GM21515 (cell line): ENCODE data around the gene LENG1.

Source experiments
- ATAC-seq: cut with Tn5 transposase; IDR thresholded peaks from one replicate; pipeline ENCODE4 v1.9.1; 2021; ENCODE audit not compliant: unreplicated experiment

LENG1 gene

GRCh38 chr19:54165222-54165621 is 5.7 kb upstream of the LENG1 start:
- no peak for ATAC-seq

GRCh38 chr19:54164369-54165068 is 5.0 kb upstream of the LENG1 start:
- no peak for ATAC-seq

- no peak for ATAC-seq
Observed at GRCh38 chr19:54162884-54163283, 3.4 kb upstream of the LENG1 start.

GRCh38 chr19:54162241-54162805 is 2.8 kb upstream of the LENG1 start:
- no peak for ATAC-seq

- ATAC-seq, result no peak
Observed at GRCh38 chr19:54160854-54161253, 1.3 kb upstream of the LENG1 start.

- ATAC-seq, result peak; percentile 7
Observed at GRCh38 chr19:54160182-54160811, 776 bp upstream of the LENG1 start.

- ATAC-seq, result no peak
Observed at GRCh38 chr19:54158812-54159351, 639 bp downstream of the LENG1 start.

GRCh38 chr19:54156953-54157352 is 2.6 kb downstream of the LENG1 start:
- ATAC-seq, result no peak

GRCh38 chr19:54156490-54156889 is 3.0 kb downstream of the LENG1 start:
- no peak for ATAC-seq

- ATAC-seq, result no peak
Observed at GRCh38 chr19:54155694-54156093, 3.8 kb downstream of the LENG1 start.

GRCh38 chr19:54154603-54155345 is 4.7 kb downstream of the LENG1 start:
- ATAC-seq, result no peak

GRCh38 chr19:54153731-54154326 is 5.7 kb downstream of the LENG1 start:
- ATAC-seq, result no peak

- no peak for ATAC-seq
Observed at GRCh38 chr19:54152878-54153524, 6.5 kb downstream of the LENG1 start.

GRCh38 chr19:54152267-54152666 is 7.3 kb downstream of the LENG1 start:
- no peak for ATAC-seq

- no peak for ATAC-seq
Observed at GRCh38 chr19:54151362-54152035, 8.0 kb downstream of the LENG1 start.

- ATAC-seq, result no peak
Observed at GRCh38 chr19:54149021-54149812, 10.3 kb downstream of the LENG1 start.

GRCh38 chr19:54148158-54148557 is 11.4 kb downstream of the LENG1 start:
- no peak for ATAC-seq

- ATAC-seq, result no peak
Observed at GRCh38 chr19:54147676-54148075, 11.8 kb downstream of the LENG1 start.

- ATAC-seq, result no peak
Observed at GRCh38 chr19:54145541-54146158, 13.9 kb downstream of the LENG1 start.
